Muscle layer of colon (tissue), 2 donors: ENCODE results near the gene CS.

ENCODE experiments used
- H3K27ac ChIP-seq: one replicate; pipeline ENCODE4 v1.7.0; 2013; ENCODE audit warnings: low read depth, mild to moderate bottlenecking, low read length, moderate library complexity
- H3K27me3 ChIP-seq, 2 donors: one replicate each; pipeline ENCODE4 v1.7.0; 2013; ENCODE audit warnings: low read length in 2 of 2, mild to moderate bottlenecking in 2 of 2; ENCODE audit not compliant: insufficient read depth in 2 of 2, control insufficient read depth in 1 of 2
- H3K36me3 ChIP-seq: one replicate; pipeline ENCODE4 v1.7.0; 2013; ENCODE audit warnings: mild to moderate bottlenecking, low read length; ENCODE audit not compliant: insufficient read depth
- H3K4me1 ChIP-seq: one replicate; pipeline ENCODE4 v1.7.0; 2013; ENCODE audit warnings: mild to moderate bottlenecking, low read length; ENCODE audit not compliant: insufficient read depth
- H3K4me3 ChIP-seq, 2 donors: one replicate each; pipeline ENCODE4 v1.7.0; 2013; ENCODE audit warnings: low read length in 2 of 2, low read depth in 1 of 2, mild to moderate bottlenecking in 1 of 2, moderate library complexity in 1 of 2
- H3K9ac ChIP-seq: one replicate; pipeline ENCODE4 v1.7.0; 2013; ENCODE audit warnings: low read length
- H3K9me3 ChIP-seq: one replicate; pipeline ENCODE4 v1.7.0; 2013; ENCODE audit warnings: mild to moderate bottlenecking, low read length
- donor health status: abdominal sarcoma.
- donor health status: Adenocarcinoma of cecum.

Gene CS

GRCh38 chr12:56241424-56242303 is 58.5 kb downstream of the CS start:
- Histone ChIP-seq H3K4me3 (no peak overlapping the region), H3K36me3 (peaks cover 73% of the 10 kb centered on the region), H3K9me3 (no peaks in the 10 kb centered on the region), H3K4me1 (no peaks in the 10 kb centered on the region), H3K27ac (no peak overlapping the region), H3K27me3 (no peaks in the 10 kb centered on the region), H3K9ac (no peak overlapping the region)

DNA sequence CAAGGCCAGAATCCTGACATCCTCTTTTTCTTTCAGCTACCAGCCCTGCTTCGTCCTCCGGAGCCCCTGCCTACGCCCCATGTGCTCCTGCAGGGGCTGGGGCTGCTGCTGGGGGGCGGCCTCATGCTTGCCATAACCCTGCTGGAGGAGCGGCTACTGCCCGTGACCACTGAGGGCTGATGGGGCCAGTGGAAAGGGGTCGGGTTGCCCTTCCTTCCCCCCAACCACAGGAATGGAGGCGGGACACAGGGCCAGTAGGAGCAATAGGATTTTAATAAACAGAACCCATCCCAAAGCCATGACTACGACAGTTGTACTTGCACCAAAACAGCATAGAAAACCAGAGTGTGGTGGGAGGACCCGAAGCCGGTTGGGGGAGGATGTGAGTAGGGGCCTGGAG is 62.6 kb downstream of the CS start:
- H3K4me1 ChIP-seq, result no peaks in the 10 kb centered on the region
- no peak overlapping the region for H3K9ac ChIP-seq
- H3K27ac ChIP-seq, result no peak overlapping the region
- H3K27me3 ChIP-seq, result no peaks in the 10 kb centered on the region
- no peak overlapping the region for H3K4me3 ChIP-seq
- no peaks in the 10 kb centered on the region for H3K9me3 ChIP-seq
- H3K36me3 ChIP-seq, result peaks cover 40% of the 10 kb centered on the region

GRCh38 chr12:56236985-56237384 is 63.1 kb downstream of the CS start:
- no peak overlapping the region for H3K9ac ChIP-seq
- H3K27ac ChIP-seq, result no peak overlapping the region
- H3K36me3 ChIP-seq, result peaks cover 34% of the 10 kb centered on the region
- no peaks in the 10 kb centered on the region for H3K4me1 ChIP-seq
- H3K4me3 ChIP-seq, result no peak overlapping the region
- no peaks in the 10 kb centered on the region for H3K27me3 ChIP-seq
- no peaks in the 10 kb centered on the region for H3K9me3 ChIP-seq

DNA sequence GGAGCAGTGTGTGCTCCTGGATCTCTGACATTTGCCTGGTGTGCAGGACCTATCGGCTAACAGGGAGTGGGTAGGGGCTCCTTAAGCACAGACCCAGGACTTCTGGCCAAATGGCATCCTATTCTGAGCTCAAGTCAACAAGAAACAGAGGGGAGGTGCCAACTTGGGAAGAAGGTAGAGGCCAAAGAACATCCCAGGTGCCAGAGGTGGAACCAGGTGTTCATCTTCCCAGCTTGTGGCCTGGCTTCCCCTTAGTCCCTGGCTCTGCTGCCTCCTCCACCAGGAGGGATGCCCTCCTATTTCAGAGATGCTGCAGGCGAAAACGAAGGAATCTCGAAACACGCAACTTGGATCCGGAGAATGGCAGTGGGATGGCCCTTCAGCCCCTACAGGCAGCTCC is 64.0 kb downstream of the CS start:
- Histone ChIP-seq H3K9ac (no peak overlapping the region), H3K9me3 (no peaks in the 10 kb centered on the region), H3K4me1 (no peaks in the 10 kb centered on the region), H3K4me3 (no peak overlapping the region), H3K36me3 (peaks cover 25% of the 10 kb centered on the region), H3K27ac (no peak overlapping the region), H3K27me3 (no peaks in the 10 kb centered on the region)

DNA sequence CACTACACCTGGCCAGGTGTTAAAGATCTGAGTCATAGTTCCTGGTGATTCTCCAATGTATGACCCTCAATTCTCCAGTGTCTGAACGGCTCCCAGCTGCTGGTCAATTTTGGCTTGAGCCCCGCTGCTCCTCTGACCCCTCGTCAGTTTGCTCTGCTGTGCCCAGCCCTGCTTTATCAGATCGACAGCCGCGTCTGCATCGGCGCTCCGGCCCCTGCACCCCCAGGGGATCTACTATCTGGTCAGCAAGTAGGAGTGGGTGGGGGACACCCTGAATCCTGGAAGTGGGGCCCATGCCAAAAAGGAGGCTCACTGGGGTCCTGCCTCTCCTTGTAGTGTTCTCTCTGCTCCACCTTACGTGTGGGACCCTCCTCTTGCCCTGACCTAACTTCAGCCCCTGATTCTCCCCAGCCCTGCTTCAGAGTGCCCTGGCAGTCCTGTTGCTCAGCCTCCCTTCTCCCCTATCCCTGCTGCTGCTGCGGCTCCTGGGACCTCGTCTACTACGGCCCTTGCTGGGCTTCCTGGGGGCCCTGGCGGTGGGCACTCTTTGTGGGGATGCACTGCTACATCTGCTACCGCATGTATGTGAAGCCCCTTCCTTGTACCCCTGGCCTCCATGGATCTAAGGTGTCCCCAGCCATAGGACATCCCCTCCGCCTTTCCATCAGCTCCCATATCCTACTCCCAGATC is 65.2 kb downstream of the CS start:
- no peaks in the 10 kb centered on the region for H3K9me3 ChIP-seq
- H3K36me3 ChIP-seq, result peaks cover 13% of the 10 kb centered on the region
- no peaks in the 10 kb centered on the region for H3K4me1 ChIP-seq
- no peak overlapping the region for H3K4me3 ChIP-seq
- H3K9ac ChIP-seq, result no peak overlapping the region
- H3K27ac ChIP-seq, result no peak overlapping the region
- H3K27me3 ChIP-seq, result no peaks in the 10 kb centered on the region

DNA sequence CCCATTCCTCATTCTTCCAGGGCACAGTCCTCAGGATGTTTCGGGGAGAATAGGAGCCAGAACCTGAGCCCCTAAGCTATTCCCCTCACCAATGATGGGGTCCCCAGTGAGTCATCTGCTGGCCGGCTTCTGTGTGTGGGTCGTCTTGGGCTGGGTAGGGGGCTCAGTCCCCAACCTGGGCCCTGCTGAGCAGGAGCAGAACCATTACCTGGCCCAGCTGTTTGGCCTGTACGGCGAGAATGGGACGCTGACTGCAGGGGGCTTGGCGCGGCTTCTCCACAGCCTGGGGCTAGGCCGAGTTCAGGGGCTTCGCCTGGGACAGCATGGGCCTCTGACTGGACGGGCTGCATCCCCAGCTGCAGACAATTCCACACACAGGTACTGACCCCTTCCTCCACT is 68.9 kb downstream of the CS start:
- Histone ChIP-seq H3K9ac (no peak overlapping the region), H3K27me3 (no peaks in the 10 kb centered on the region), H3K4me1 (no peaks in the 10 kb centered on the region), H3K4me3 (no peak overlapping the region), H3K36me3 (no peaks in the 10 kb centered on the region), H3K27ac (no peak overlapping the region), H3K9me3 (no peaks in the 10 kb centered on the region)

DNA sequence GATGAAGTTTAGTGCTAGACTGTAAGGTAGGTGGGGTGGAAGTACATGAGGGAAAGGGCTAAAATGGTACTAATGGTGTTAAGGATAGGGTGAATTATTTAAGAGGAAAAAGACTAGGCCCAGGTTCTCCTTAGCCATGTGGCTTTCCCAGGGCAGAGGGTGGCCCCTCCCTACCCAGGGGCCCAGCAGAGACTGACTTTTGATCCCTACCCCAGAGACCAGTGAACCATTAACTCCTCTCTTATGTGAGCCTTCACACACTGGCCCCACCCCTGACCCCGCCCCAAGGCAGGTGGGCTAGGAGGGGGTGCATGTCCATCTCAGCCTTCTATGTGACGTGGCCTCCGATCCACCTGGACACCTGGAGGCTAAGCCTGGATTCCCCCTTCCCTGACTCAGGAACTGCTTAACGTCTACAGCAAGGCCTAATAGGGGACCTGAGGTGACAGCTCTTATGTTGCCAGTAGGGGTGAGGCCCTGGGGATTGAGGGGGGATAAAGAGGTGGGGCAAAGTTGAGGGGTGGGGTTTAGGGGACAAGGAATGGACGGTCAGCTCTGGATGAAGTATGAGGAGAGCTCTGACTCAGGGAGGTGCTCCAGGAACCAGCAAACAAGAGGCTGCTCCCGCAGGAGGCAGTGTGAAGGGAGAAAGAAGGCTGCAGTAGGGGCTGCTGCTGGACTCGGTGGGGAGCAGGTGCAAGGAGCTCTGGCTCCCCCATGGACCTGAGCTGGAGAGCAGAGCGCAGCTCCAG is 69.5 kb downstream of the CS start:
- Histone ChIP-seq H3K9me3 (no peaks in the 10 kb centered on the region), H3K27me3 (no peaks in the 10 kb centered on the region), H3K4me1 (no peaks in the 10 kb centered on the region), H3K4me3 (no peak overlapping the region), H3K9ac (no peak overlapping the region), H3K36me3 (no peaks in the 10 kb centered on the region), H3K27ac (no peak overlapping the region)

DNA sequence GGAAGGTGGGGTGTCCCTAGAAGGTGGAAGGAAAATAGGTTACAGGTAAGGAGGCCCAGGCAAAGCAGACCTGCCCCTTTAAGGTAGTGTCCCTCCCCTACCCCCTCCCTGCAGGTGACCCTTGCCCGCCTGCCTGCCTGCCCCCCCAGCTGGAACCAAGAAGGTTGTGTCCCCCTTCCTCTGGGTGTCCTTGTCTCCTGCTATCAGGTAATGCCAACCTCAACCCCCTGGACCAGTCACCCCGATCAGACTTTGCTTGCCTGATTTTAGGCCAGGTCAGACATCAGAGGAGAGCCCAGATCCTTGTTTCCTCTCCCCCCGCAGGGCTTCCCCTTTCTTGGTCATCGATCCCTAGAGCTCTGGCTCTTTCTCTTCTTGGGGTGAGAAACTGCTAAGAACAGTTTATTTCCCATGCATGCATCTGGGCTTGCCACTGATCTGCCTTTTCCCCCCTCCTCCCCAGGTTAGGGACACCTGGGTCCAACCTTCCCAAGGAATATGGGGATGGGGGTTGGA is 70.2 kb downstream of the CS start, which contains the start of gene SLC39A5:
Gene SLC39A5, plus strand, starts transcription at position 136 of the 516 bp plus-strand sequence. CDS start 1,224 bp downstream, outside the sequence.
- H3K4me1 ChIP-seq, result peaks cover 1% of the 10 kb centered on the region
- no peaks in the 10 kb centered on the region for H3K36me3 ChIP-seq
- no peaks in the 10 kb centered on the region for H3K9me3 ChIP-seq
- H3K27ac ChIP-seq, result no peak within 1 kb of the TSS
- no peak within 1 kb of the TSS for H3K9ac ChIP-seq
- H3K27me3 ChIP-seq, result no peaks in the 10 kb centered on the region
- H3K4me3 ChIP-seq, result no peak within 1 kb of the TSS

DNA sequence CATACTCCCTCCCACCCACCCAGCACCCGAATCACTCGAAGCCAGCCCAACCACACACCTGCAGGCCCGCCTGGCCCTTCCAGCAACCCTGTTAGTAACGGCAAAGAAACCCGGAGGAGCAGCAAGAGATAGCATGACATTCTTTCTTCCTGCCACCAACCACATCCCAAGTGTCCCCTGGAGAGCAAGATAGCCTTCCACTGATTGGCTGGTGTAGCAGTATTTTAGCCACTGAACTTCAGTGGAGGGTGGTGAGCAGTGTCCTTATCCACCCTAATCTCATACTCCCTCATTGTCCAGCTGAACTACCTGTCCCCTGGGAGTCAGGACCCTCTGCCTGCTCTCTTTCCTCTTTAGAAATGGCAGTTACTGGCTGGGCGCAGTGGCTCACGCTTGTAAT is 71.0 kb downstream of the CS start:
- Histone ChIP-seq H3K36me3 (no peaks in the 10 kb centered on the region), H3K4me1 (peaks cover 6% of the 10 kb centered on the region), H3K27me3 (no peaks in the 10 kb centered on the region), H3K9me3 (no peaks in the 10 kb centered on the region), H3K9ac (no peak overlapping the region), H3K4me3 (no peak overlapping the region), H3K27ac (no peak overlapping the region)

DNA sequence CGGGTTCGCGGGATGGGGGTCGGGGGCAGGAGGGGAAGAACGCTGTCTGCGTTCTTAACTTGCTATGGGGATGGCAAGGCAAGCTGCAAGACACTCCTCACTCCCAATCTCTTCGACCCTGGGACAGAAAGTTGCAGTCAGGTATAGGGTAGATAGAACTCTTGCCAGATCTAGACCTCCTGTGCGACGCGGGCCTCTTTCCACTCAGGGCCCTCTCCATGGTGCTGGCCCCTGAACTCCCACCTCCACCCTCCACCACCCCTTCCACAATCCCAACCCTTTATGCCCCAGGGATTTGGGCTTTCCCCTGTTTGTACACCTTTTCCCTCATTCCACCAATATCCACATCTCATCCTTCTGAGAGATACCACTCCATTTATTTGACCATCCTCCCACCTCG is 75.2 kb downstream of the CS start:
- no peaks in the 10 kb centered on the region for H3K36me3 ChIP-seq
- no peaks in the 10 kb centered on the region for H3K27me3 ChIP-seq
- H3K9ac ChIP-seq, result peak overlapping the region; percentile 72
- H3K4me3 ChIP-seq, result peak overlapping the region; percentile 76 to 80
- peaks cover 37% of the 10 kb centered on the region for H3K4me1 ChIP-seq
- no peak overlapping the region for H3K27ac ChIP-seq
- no peaks in the 10 kb centered on the region for H3K9me3 ChIP-seq

DNA sequence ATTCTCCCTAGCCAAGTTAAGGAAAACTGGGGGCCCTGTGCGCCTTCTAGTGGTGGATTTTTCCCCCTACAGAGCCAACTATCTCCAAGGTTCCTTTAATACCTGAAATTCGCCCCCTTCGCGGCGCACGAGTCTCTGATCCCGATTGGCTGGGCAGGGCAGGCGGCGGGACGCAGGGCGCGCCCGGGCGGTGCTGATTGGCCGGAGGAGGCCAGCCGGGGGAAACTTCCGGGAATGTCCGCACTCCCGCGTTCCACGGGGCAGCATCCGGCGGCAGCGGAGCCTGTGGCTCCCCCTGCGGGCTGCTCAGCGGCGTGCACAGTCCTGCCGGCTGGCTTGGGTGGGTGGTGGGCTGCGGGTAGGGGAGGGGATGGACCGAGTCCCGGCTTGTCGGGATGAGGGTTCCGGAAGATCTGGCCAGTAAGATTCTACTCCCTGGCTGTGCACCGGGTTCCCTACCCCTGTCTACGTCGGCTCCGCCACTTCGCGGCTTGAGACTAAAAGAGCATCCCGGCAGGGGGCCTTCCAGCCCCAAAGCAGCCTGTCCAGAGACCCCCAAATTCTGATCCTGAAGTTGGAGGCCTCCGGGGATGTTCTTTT is 75.9 kb downstream of the CS start, which contains the start of gene NABP2:
Gene NABP2, plus strand, starts transcription at position 241 of the 600 bp plus-strand sequence. CDS start 515 bp downstream, outside the sequence.
- peaks cover 37% of the 10 kb centered on the region for H3K4me1 ChIP-seq
- H3K27me3 ChIP-seq, result no peaks in the 10 kb centered on the region
- H3K4me3 ChIP-seq, result peak within 1 kb of the TSS; percentile 76 to 80
- no peaks in the 10 kb centered on the region for H3K36me3 ChIP-seq
- H3K27ac ChIP-seq, result peak within 1 kb of the TSS; percentile 84
- peak within 1 kb of the TSS; percentile 72 for H3K9ac ChIP-seq
- no peaks in the 10 kb centered on the region for H3K9me3 ChIP-seq
